DMS153 (cell line): ENCODE results near the gene KLF9.

Source experiments
- DNase-seq: peaks from one replicate; lab custom pipeline; 2025; lab: John Stamatoyannopoulos, UW

The KLF9 gene

DNA sequence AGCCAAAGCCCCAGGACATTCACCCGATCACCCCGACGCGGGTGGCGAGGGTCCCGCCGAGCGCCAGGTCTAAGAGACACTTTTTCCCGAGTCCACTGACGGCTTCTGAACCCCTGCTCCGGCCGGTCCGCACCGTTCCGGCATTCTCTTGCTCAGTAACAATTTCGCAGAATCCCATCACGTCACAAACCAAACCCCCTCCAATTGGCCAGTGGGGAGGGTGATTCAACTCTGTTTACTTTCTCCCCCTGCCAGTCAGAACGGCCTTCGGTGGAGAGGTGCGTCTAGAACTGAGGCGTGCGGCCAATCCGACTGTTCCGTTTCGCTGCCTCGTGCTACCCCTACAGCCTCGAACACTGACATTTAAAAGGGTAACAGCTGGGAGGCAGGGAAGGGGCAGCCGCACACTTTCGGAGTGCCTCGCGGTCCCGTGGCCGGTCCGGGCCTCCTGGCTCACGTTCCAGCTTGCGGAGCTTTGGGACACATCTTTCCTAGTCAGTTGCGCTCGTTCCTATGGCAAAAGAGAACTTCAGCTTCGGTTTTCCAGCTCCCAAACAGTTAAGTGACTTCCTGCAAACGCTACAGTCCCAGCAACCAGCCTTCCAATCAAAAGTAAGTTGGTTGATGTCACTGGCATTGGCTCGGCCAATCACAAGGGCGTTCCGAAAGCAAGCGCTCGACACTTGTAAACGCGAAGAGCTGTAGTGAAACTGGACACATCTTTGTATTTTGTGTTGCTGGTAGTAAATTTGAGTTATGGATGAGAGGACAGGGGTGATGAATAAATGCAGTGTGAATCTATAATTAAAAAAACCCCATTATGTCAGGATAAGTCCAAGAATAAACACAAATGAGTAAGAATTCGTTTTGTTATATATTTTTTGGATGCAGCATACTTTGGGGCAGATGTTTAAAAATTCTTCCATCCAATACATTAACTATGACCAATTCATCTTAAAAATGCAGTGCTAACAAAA, at the start of gene KLF9:
KLF9 (minus strand) TSS at position 859 of the 977 bp plus-strand sequence. CDS start 1,294 bp downstream, outside the sequence.
- DNase-seq: peak; percentile 87

DNA sequence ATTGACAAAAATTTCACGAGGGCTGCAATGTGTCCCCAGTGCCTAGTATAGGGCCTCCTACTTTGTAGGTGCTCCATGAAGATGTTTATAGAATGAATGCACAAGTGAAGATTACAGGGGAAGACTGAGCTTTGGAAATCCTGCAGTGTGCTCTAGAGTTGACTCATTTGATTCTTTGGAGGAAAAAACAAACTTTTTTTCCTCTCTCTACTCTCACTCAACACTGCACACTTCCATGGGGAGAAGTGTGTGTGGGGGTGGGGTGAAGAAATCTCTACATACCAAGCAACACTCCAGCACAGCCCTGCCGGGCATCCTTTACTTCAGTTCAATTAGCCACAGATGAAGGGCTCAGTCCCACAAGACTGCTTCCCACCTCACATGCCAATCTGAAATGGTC, 49.4 kb upstream of the KLF9 start:
- DNase-seq: no peak

DNA sequence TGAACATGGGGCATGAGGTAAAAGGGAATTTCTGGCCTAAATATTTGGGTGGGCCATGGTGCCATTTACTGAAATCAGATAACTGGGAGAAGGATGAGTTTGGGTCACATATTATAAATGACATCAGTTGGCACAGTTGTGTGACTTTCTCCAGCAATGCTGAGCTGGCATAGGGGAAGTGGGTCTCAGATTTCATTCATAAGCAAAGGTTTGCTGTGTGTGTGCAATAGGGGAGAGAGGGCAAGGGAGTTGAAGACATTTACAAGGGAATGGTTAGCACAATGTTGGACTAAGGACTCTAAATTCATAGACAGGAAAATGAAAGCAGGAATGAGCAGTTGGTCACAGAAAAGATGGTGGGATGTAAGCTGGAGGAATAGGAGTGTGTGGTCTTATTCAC, 47.8 kb upstream of the KLF9 start:
- no peak for DNase-seq

DNA sequence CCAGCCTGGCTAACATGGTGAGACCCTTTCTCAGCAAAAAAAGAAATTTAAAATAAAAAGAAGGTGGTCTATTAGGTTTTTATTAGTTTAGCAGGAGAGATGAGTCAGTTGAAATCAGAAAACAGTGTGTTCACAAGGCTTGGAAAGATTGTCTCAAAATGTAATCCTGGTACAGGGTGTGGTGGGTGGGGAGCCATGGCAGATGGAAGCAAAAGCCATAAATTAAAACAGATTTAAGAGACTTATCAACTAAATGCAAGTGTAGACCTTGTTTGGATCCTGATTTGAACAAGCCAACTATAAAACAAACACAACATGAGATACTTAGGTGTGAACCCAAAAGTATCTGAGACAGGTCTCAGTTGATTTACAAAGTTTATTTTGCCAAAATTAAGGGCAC, 42.8 kb upstream of the KLF9 start:
- no peak for DNase-seq

DNA sequence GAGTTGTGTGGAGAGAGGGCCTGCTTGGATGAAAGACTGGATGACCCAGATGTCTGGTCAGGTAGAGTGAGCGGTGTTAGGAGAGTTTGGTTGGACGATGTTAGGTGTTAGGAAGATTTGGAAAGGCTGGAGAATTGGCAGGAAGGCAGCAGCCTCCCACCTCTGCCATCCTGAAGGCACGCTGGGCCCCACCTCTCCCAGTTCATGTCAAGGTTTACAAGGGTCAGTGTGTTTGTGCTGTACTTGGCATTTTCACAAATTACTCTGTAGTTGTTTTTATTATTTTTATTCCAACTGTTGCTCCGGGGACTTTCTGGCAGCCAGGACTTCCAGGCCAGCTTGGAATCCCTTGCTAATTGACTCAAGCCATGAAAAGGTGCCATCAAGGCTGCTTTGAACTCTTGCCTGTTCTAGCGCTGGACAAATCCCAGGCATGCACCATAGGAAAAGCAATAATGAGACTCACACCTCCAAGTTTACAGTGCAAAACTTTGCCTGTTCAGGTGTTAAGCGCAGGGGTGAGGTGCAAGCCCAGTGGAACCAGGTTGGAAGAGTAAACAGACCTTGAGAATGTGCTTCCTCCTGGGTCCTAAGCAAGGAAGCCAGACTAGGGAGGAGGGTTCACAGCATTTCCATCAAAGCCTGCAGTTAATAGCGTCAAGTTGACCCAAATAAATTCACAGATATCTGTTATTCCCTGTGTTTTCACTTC, 41.7 kb upstream of the KLF9 start:
- no peak for DNase-seq

DNA sequence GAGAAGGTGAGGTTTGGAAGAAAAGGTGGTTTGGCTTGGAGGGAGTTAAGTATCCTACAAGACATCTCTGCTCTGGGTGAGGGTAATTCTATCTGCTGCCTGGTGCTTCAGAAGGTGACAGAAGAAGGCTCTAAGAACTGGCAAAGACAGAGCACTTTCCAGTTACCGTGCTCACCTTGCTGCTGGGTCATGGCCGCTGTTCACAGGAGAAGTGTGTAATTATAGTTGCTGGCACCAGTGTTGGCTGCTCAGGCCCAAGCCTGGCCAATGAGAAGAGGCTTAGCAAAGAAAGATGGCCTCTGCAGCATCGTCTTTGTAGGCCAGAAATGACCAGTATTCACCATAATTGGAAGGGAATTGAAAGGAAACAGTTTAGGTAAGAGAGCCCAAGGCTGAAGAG, 37.9 kb upstream of the KLF9 start:
- DNase-seq: no peak

DNA sequence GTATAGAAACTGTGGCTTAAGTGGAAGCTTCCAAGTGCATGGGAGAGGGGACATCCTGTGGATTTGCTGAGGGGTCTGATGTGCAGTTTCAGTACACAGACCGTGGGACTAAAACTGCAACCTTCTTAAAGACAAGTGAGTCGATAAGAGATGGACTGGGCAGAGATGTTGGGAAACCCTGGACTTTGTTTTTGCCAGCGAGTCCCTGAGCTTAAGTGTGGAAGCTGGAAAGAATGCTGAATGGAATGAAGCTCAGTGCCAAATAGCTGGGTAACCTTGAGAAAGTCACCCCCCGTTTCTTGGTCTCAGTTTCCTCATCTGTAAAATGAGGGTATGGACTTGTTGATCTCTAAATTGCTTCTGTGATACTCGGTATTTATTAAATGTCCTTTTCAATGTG, 37.3 kb upstream of the KLF9 start:
- no peak for DNase-seq

DNA sequence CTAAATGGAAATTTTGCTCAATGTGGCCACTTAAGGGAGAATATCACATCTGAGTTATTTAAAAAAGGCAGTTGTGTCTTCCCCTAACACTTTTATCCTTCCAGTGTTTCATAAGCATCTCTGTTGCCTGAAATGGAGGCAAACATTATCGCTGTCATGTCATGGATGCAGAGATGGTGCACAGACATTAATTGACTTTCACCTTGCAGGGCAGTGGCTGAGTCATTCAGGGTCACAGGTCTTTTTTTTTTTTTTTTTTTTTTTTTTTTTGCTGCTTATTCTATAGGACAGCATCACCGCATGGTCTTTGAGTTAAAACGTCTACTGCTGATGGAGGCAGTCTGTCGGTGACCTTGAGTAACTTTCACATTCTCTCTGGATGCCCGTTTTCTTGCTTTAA, 36.3 kb upstream of the KLF9 start:
- no peak for DNase-seq

DNA sequence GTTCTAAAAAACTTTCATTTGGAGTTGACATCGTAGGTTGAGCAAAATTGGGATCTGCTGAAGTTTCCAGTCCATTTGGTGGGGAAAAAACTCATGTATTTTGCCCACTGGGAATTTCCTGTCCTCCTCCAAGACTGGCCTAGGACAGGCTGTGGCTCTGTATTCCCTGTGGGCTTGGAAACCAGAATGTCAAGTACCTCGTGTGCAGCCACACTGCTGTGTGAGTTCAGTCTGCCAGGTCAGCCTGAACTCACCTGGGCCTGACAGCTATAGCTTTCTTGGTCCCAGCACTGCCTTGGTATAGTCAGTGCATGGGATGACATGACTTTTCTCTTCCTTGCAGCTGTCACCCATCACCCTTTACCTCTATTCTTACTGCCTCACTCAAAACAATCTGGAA, 35.0 kb upstream of the KLF9 start:
- no peak for DNase-seq

DNA sequence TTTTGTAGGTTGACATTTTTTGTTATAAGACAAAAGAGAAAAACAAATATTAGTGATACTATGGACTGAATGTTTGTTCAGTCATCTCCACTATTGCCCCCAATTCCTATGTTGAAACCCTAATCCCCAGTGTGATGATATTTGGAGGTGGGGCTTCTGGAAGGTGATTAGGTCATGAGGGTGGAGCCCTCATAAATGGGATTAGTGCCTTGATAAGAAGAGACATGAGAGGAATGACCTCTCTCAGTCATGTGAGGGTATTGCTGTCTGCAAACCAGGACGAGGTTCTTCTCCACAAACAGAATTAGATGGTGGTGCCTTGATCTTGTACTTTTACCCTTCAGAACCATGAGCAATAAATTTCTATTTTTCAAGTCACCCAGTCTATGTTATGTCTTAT, 34.5 kb upstream of the KLF9 start:
- no peak for DNase-seq

DNA sequence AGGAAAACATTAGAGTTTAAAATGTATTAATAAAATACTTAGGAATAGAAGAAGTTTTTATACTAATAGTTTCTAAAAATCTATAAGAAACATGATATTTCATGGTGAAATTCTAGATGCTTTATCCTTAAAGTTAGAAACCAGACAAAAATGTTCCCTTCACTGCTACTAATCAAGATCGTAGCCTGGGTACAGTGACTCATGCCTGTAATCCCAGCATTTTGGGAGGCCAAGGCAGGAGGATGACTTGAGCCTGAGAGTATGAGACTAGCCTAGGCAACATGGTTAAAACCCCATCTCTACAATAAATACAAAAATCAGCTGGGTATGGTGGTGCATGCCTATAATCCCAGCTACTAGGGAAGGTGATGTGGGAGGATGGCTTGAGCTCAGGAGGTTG, 30.4 kb upstream of the KLF9 start:
- no peak for DNase-seq

DNA sequence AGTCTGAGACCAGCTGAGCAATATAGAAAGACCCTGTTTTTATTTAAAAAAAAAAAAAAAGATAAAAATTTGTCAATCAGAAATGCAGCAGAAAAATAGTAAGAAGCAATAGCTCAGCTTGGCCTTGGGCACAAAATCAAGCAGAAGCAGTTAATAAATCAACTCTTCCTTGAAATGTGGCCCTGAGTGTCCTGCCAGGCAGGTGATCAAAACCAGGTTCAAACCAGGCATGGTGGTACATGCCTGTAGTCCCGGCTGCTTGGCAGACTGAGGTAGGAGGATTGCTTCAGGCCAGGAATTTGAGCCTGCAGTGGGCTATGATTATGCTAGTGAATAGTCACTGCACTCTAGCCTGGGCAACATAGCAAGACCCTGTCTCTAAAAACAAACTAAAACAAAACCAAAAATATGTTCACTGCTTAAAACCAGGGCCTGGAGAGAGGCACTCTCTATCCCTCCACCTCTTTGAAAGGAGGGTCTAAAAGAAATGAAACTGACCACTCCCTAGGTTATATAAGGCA, 27.9 kb upstream of the KLF9 start:
- no peak for DNase-seq

DNA sequence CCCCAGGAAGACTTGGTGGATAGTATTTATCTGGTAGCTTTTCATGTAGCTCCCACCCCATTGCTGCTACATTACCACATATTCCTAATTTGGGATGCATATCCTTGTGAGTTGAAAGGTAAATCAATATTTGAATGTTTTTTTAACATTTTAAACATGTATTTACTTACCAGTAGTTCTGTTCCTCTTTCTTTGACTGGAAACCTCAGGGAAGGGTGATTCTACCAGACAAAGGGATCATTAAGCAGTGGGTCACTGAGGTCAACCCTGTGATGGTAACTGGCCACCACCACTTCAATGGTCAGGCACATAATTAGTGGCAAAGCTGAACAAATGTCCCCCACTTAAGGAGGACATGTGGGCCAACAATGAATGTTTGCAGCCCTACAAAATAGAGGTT, 27.2 kb upstream of the KLF9 start:
- no peak for DNase-seq

DNA sequence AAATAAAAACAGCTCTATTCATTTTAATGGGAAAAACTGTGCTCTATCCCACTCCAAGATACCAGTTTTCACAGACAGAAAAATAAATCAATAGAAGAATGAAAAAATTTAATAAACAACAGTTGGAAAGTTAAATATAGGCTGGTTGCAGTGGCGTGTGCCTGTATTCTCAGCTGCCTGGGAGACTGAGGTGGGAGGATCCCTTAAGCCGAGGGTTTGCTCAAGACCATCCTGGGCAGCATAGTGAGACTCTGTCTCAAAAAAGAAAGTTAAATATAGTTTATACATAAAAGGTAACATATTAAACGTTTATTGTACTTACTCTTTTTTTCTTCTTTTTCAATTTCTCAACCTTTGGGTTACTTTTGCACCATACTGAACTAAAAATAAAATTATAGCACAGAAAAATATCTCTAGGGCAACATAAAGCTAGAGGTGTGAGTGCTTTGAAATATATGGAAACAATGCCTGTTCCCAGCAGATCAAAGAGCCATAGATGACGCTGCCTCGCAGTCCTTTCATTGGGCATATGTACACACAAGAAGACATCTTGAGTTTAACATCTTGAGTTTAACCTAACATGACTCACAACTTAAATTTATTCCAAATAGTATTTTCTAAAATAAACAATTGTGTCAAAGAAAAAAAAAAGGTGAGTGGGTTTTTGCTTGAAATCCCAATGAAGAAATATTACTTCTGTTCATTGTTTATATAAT, 25.7 kb upstream of the KLF9 start:
- DNase-seq: no peak

DNA sequence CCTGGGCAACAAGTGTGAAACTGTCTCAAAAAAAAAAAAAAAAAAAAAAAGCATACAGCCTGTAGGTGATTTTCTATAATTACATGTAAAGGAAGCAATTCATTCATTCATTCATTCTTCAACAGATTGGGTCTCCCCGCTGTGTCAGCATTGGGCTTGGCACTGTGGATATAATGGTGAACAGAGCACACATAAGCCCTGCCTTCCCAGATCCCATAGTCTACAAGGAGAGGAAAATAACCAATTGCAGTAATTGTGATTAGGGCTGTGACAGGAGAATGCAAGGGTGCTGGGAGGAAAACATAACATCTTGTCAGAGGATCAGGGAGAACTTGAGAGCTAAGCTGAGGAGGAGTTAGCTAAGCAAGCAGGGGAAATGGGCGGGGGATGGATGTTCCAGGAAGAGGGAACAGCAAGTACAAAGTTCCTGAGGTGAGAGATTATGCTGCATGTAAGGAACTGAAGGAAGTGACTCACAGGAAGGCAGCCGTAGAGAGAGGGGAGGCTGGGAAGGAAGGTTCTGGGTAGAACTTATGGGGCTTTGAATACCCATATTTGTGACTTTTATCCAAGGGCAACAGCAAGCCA, 24.0 kb upstream of the KLF9 start:
- DNase-seq: no peak

DNA sequence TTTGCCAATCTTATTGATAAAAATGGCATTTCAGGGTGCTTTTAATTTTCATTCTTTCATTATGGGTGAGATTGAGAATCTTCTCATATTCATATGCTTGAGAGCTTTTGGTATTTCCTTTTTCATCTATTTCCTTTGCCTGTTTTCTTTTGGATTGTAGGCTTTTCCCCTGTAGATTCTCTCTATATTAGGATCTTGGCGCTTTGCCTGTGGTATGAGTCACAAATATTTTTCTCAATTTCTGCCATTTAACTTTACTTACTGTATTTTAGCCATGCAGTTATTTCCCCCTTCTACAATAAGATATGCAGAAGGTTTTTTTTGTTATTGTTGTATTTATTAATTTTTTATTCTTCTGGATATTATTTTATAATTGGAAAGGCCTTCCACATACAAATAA, 21.5 kb upstream of the KLF9 start:
- no peak for DNase-seq

DNA sequence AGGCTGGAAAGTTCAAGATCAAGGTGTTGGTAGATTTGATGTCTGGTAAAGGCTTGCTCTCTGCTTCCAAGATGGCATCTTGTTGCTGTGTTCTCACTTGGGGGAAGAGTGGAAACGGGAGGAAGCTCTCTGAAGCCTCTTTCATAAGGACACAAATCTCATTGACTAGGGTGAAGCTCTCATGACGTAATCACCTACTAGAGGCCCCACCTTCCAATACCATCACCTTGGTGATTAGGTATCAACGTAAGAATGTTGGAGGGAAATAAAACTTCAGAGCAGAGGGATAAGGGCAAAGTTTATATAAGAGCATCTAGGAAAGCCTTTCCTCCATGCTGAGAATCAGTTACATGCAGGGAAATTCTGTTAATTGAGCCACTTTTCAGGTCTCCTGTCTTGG, 15.4 kb upstream of the KLF9 start:
- DNase-seq: no peak

DNA sequence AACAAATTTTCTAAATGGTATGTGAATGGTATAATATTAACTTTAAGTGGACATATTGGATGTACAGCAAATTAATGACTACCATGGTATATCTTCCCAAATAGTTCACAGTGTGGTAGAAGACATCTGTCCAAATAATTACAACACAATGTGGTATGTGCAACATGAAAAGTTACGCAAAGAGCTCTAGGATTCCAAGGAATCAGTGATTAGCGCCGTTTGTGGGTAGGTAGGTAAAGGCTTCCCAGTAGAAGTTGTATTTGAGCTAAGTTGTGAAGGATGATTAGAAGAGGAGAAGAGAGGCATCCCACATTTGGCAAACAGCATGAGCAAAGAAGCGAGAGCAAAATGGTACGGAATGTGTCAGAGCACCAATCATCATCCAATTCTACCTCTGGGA, 14.3 kb upstream of the KLF9 start:
- no peak for DNase-seq

DNA sequence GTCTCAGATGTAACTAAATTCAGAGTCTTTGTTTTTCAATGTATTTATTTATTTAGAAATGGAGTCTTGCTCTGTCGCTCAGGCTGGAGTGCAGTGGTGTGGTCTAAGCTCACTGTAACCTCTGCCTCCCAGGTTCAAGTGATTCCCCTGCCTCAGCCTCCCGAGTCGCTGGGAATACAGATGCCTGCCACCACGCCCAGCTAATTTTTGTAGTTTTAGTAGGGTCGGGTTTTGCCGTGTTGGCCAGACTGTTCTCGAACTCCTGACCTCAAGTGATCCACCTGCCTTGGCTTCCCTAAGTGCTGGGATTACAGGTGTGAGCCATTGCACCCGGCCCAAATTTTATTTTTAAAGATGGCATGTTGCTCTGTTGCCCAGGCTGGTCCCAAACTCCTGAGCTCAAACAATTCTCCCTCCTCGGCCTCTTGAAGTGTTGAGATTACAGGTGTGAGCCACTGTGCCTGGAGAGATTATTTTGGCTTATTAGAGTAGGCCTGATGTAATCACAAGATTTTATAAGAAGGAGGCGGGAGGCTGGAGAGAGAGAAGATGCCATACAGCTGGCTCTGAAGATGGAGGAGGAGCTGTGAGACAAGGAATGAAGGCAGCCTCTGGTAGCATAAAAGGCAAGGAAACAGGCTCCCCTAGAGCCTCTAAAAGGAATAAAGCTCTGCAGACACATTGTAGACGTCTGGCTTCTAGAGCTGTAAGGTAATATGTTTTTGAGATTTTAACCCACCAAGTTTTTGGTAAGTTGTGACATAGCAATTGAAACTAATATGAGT, 12.9 kb upstream of the KLF9 start:
- no peak for DNase-seq

DNA sequence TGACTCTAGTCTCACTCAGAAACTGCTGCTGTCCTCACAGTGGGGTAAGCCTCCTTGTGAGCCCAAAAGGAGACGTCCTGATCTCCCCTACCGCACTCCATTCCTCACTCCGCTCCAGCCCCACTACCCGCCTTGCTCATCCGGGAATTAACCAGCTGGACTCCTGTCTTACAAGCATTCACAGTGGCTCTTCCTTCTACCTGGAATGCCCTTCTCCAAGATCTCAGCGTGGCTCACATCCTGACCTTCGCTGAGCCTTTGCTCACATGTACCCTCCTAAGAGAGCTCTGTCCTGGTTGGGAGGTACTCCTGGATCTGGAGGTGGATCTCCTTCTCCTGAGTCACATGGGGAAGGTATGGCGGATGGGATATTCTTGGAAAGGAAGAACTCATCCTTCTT, 10.7 kb upstream of the KLF9 start:
- no peak for DNase-seq

DNA sequence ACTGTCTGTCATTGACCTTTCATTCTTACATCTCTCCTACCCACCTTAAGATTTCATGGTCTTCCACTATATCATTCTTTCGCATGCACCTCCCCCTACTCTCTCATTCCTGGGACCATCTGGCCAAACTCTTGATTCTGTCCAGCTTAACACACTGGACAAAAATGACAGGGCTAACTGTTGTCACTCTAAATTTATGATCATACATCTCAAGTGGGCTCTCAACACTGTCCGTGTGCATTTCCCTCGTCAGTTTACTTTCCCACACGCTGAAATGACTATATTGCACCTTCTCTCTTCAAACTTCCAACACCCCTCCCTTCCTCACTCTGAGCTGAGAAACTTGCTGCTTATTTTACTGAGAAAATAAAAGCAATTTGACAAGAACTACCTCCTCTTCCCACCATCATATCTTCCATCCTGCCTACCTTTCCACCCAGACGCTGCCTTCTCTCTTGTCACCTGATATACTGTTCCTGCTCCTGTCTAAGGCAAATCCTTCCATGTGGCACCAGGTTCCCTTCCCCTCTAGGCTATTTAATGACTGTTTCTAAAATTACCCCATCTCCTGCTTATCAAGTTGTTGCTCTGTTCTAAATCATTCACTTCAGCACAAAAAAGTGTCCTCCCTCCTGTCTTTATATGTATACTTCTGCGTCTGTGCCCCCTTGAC, 8.1 kb upstream of the KLF9 start:
- no peak for DNase-seq
